H1 (cell line): Measurements from ENCODE around the gene OR5B2. TPM values are rescaled to one million over a fixed set of nuclear protein-coding genes. Genes with fewer than 3 reads are reported as not detected.

ENCODE experiments used
- CTCF ChIA-PET: fragments of 300-600 bp; sonication (Branson Sonifier 250); formaldehyde crosslinking; loops from one replicate; lab custom pipeline; 2021; ENCODE audit not compliant: partially characterized antibody; lab: Charles Lee
- POLR2A ChIA-PET: fragments of 300-600 bp; sonication (Branson Sonifier 250); formaldehyde crosslinking; loops from one replicate; lab custom pipeline; 2021; ENCODE audit warnings: inconsistent platforms; ENCODE audit not compliant: partially characterized antibody; lab: Charles Lee
- DNase-seq, 2 experiments: peaks; one replicate each; pipeline versions ENCODE4 v3.0.0 to v3.0.0-alpha.2; 2010 to 2022; ENCODE audit warnings: low spot score in 2 of 2, low read depth in 1 of 2, mixed read lengths in 1 of 2
- FAIRE-seq: peaks from 2 replicates; lab custom pipeline; 2011; peaks lifted over from hg19 to GRCh38; lab: Jason Lieb, UNC
- H2AFZ ChIP-seq: 2 replicates; pipeline ENCODE4 v1.8.1; 2012; ENCODE audit warnings: low read length, inconsistent platforms
- H2AK5ac ChIP-seq: 2 replicates; pipeline ENCODE4 v1.6.1; 2013; ENCODE audit warnings: low read depth, low read length
- H2BK120ac ChIP-seq: replicated peaks from 2 replicates; pipeline ENCODE3; 2013; ENCODE audit warnings: low read depth, low read length, inconsistent platforms
- H2BK12ac ChIP-seq: 2 replicates; pipeline ENCODE4 v1.6.1; 2013; ENCODE audit warnings: low read depth, low read length
- H2BK15ac ChIP-seq: 2 replicates; pipeline ENCODE4 v1.6.1; 2013; ENCODE audit warnings: low read length
- H2BK20ac ChIP-seq: 2 replicates; pipeline ENCODE4 v1.6.1; 2013; ENCODE audit warnings: low read length
- H2BK5ac ChIP-seq: 2 replicates; pipeline ENCODE4 v1.6.1; 2013; ENCODE audit warnings: low read depth, low read length
- H3K14ac ChIP-seq: 2 replicates; pipeline ENCODE4 v1.6.1; 2013; ENCODE audit warnings: inconsistent platforms; ENCODE audit not compliant: insufficient read length
- H3K18ac ChIP-seq: 2 replicates; pipeline ENCODE4 v1.6.1; 2013; ENCODE audit warnings: low read length; ENCODE audit errors: extremely low read depth
- H3K23ac ChIP-seq: 2 replicates; pipeline ENCODE4 v1.6.1; 2013; ENCODE audit warnings: inconsistent platforms; ENCODE audit not compliant: insufficient read length
- H3K23me2 ChIP-seq: 2 replicates; pipeline ENCODE4 v1.6.1; 2013; ENCODE audit warnings: low read depth, low read length
- H3K27ac ChIP-seq: 2 replicates; pipeline ENCODE4 v1.6.1; 2011; ENCODE audit warnings: low read depth, low read length, inconsistent platforms
- H3K27me3 ChIP-seq, 4 experiments: replicated peaks in 1 of 4; 1 replicate in 1 of 4; 2 replicates in 3 of 4; pipeline versions ENCODE4 v1.6.1 to v1.8.1; 2011 to 2013; ENCODE audit warnings: low read length in 3 of 4, mild to moderate bottlenecking in 3 of 4, inconsistent platforms in 2 of 4, mixed read lengths in 2 of 4, moderate library complexity in 1 of 4; ENCODE audit not compliant: control insufficient read depth in 3 of 4, insufficient read depth in 3 of 4; ENCODE audit errors: extremely low read depth in 1 of 4
- H3K36me3 ChIP-seq, 4 experiments: 2 replicates each; pipeline versions ENCODE4 v1.6.1 to v1.8.1; 2011 to 2013; ENCODE audit warnings: mild to moderate bottlenecking in 4 of 4, low read length in 3 of 4, moderate library complexity in 2 of 4, control low read depth in 1 of 4, inconsistent platforms in 1 of 4; ENCODE audit not compliant: insufficient read depth in 4 of 4, control insufficient read depth in 2 of 4
- H3K4ac ChIP-seq: replicated peaks from 2 replicates; pipeline ENCODE3; 2013; ENCODE audit warnings: low read length, low read depth, mixed read lengths, inconsistent platforms; ENCODE audit not compliant: insufficient read length
- H3K4me1 ChIP-seq, 4 experiments: replicated peaks in 1 of 4; 1 replicate in 1 of 4; 2 replicates in 3 of 4; pipeline versions ENCODE4 v1.6.1 to v1.8.1; 2011 to 2013; ENCODE audit warnings: low read length in 3 of 4, inconsistent platforms in 2 of 4, mixed read lengths in 1 of 4; ENCODE audit not compliant: insufficient read depth in 4 of 4, control insufficient read depth in 3 of 4
- H3K4me2 ChIP-seq, 2 experiments: 2 replicates each; pipeline versions ENCODE4 v1.6.1 to v1.8.1; 2011 to 2013; ENCODE audit warnings: low read depth in 2 of 2, low read length in 2 of 2, control low read depth in 1 of 2, inconsistent platforms in 1 of 2, mild to moderate bottlenecking in 1 of 2; ENCODE audit not compliant: insufficient read depth in 1 of 2
- H3K4me3 ChIP-seq, 4 experiments: fragments of 200-600, 300-600 bp in 1 of 4; sonication (generic), shearing (Covaris generic), sonication (Bioruptor Twin) in 1 of 4; 2 replicates each; pipeline versions ENCODE4 v1.5.1 to v1.8.1; 2011 to 2016; ENCODE audit warnings: low read length in 4 of 4, low read depth in 3 of 4, control low read depth in 2 of 4, inconsistent platforms in 2 of 4, mild to moderate bottlenecking in 2 of 4, mixed read lengths in 1 of 4, moderate library complexity in 1 of 4; ENCODE audit not compliant: insufficient read depth in 2 of 4; ENCODE audit errors: extremely low read depth in 1 of 4
- H3K56ac ChIP-seq: replicated peaks from 2 replicates; pipeline ENCODE3; 2013; ENCODE audit warnings: low read depth, mild to moderate bottlenecking, mixed read lengths, low read length, inconsistent platforms; ENCODE audit not compliant: insufficient read length
- H3K79me1 ChIP-seq: 2 replicates; pipeline ENCODE4 v1.6.1; 2013; ENCODE audit warnings: low read depth, low read length, control low read depth
- H3K79me2 ChIP-seq, 2 experiments: 2 replicates each; pipeline versions ENCODE4 v1.6.1 to v1.8.1; 2012 to 2013; ENCODE audit warnings: low read length in 2 of 2, mild to moderate bottlenecking in 2 of 2, inconsistent platforms in 1 of 2; ENCODE audit not compliant: insufficient read depth in 2 of 2, control insufficient read depth in 1 of 2
- H3K9ac ChIP-seq, 4 experiments: replicated peaks in 1 of 4; 1 replicate in 1 of 4; 2 replicates in 3 of 4; pipeline versions ENCODE4 v1.6.1 to v1.8.1; 2011 to 2013; ENCODE audit warnings: low read depth in 3 of 4, low read length in 3 of 4, control low read depth in 2 of 4, mild to moderate bottlenecking in 2 of 4, moderate library complexity in 2 of 4, inconsistent platforms in 1 of 4; ENCODE audit errors: extremely low read depth in 1 of 4
- H3K9me3 ChIP-seq, 2 experiments: 2 replicates each; pipeline versions ENCODE4 v1.6.1 to v1.8.1; 2012 to 2013; ENCODE audit warnings: mild to moderate bottlenecking in 2 of 2, moderate library complexity in 2 of 2, control low read depth in 1 of 2, inconsistent platforms in 1 of 2, low read depth in 1 of 2, low read length in 1 of 2, mixed read lengths in 1 of 2; ENCODE audit not compliant: insufficient read depth in 2 of 2
- H4K20me1 ChIP-seq, 2 experiments: replicated peaks in 1 of 2; 2 replicates each; pipeline versions ENCODE3 to v1.8.1; 2011 to 2013; ENCODE audit warnings: inconsistent platforms in 2 of 2, low read length in 2 of 2, mild to moderate bottlenecking in 1 of 2; ENCODE audit not compliant: insufficient read depth in 2 of 2, control insufficient read depth in 1 of 2
- H4K5ac ChIP-seq: 2 replicates; pipeline ENCODE4 v1.6.1; 2013; ENCODE audit warnings: low read length, low read depth, mixed read lengths, inconsistent platforms; ENCODE audit not compliant: insufficient read length
- H4K8ac ChIP-seq: 2 replicates; pipeline ENCODE4 v1.8.0; 2013; ENCODE audit warnings: mild to moderate bottlenecking, moderate library complexity, low read length, inconsistent platforms; ENCODE audit not compliant: insufficient read depth; ENCODE audit errors: extremely low read depth
- H4K91ac ChIP-seq: replicated peaks from 2 replicates; pipeline ENCODE3; 2013; ENCODE audit warnings: low read length, mixed read lengths, inconsistent platforms; ENCODE audit not compliant: insufficient read length
- BRCA1 ChIP-seq: IDR thresholded peaks from 2 replicates; pipeline ENCODE4 v1.6.1; 2012; ENCODE audit warnings: low read depth, low read length, improper control_type of control experiment
- KDM5A ChIP-seq: fragments of 200-600 bp; IDR thresholded peaks from 2 replicates; pipeline ENCODE4 v1.7.1; 2012; ENCODE audit warnings: mild to moderate bottlenecking, low read length, inconsistent platforms, mixed read lengths
- SAP30 ChIP-seq: fragments of 300-600 bp; sonication (generic); IDR thresholded peaks from 2 replicates; pipeline ENCODE4 v1.7.1; 2012; ENCODE audit warnings: low read length, moderate library complexity, mild to moderate bottlenecking, inconsistent platforms; ENCODE audit not compliant: insufficient read depth, insufficient replicate concordance
- SP1 ChIP-seq: IDR thresholded peaks from 2 replicates; pipeline ENCODE4 v1.6.1; 2011; ENCODE audit warnings: low read depth, low read length
- TEAD4 ChIP-seq: IDR thresholded peaks from 2 replicates; pipeline ENCODE4 v1.6.1; 2012; ENCODE audit warnings: low read depth, low read length, inconsistent platforms, mixed read lengths
- WGBS, 2 experiments: shearing (Covaris generic) in 1 of 2; methylation state at CpG; one replicate each; pipeline versions ENCODE4 v1.1.6 to v1.1.7; 2013 to 2015; ENCODE audit warnings: low lambda C conversion rate in 2 of 2, mixed read lengths in 2 of 2, inconsistent platforms in 1 of 2, low coverage in 1 of 2, missing lambda C conversion rate in 1 of 2; ENCODE audit not compliant: insufficient replicate concordance in 2 of 2, insufficient coverage in 1 of 2, insufficient read length in 1 of 2; ENCODE audit errors: extremely low coverage in 1 of 2, missing lambda C conversion rate in 1 of 2; 5-methylcytosine and 5-hydroxymethylcytosine counted together
- polyA plus RNA-seq, 7 experiments: library from polyadenylated mRNA; depleted of rRNA in 3 of 7; stranded (reverse) in 5 of 7; unstranded in 2 of 7; fragments of >200 nt in 5 of 7; fragments of 200-250 nt in 2 of 7; gene quantifications; 1 replicate in 5 of 7; 2 replicates in 1 of 7; 4 replicates in 1 of 7; pipeline versions ENCODE4 v1.2.1 to v1.2.3, GENCODE V29; 2011 to 2013; ENCODE audit warnings: missing spikeins in 2 of 7, mixed read lengths in 2 of 7
- total RNA-seq: library from RNA; stranded (reverse); fragmentation: NEBNext Ultra II Directional; extraction: Animal tissue kit (Norgen Biotek cat#: 25700); gene quantifications from 2 replicates; pipeline ENCODE4 v1.2.1, GENCODE V29; 2021
- TF ChIP-seq, protein P1 (sequence below): IDR thresholded peaks from 2 replicates; pipeline ENCODE4 v1.6.1; 2011; ENCODE audit warnings: low read length, improper control_type of control experiment

The OR5B2 gene
- total and polyA plus RNA-seq, 2 of the 8 experiments (the other 6 are each of a cell fraction or from before 2014, with no cell fraction given), result 0.06 TPM; not detected in 1

DNA sequence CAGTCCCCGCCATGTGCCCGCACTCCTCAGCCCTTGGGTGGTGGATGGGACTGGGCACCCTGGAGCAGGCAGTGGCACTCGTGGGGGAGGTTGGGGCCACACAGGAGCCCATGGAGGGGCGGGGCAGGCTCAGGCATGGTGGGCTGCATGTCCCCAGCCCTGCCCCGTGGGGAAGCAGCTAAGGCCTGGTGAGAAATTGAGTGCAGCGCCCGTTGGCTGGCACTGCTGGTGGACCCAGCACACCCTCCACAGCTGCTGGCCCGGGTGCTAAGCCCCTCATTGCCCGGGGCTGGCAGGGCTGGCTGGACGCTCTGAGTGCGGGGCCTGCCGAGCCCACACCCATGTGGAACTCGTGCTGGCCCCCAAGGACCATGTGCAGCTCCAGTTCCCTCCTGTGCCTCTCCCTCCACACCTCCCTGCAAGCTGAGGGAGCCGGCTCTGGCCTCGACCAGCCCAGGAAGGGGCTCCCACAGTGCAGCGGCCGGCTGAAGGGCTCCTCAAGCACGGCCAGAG is 37.3 kb downstream of the OR5B2 start:
- H3K14ac ChIP-seq, result no peak overlapping the region
- H3K4me1 ChIP-seq, result no peaks in the 10 kb centered on the region
- H2AK5ac ChIP-seq, result no peak overlapping the region
- FAIRE-seq (no peak), DNase-seq (no peak)
- H3K9me3 ChIP-seq, result peaks cover 16 to 30% of the 10 kb centered on the region in 2 experiments
- no peak overlapping the region for H3K18ac ChIP-seq
- 84% methylated on average over 9 of the region's 18 CpGs; no CpG with 5 or more reads in 1 of the 2 experiments for WGBS, 2 experiments
- no peak overlapping the region for H2BK15ac ChIP-seq
- no peak overlapping the region for H3K4me3 ChIP-seq
- H4K20me1 ChIP-seq, result no peaks in the 10 kb centered on the region
- no peak overlapping the region for H3K27ac ChIP-seq
- H3K27me3 ChIP-seq, result no peaks in the 10 kb centered on the region
- TF ChIP-seq SP1, result no peak
- TF ChIP-seq TEAD4, result no peak
- no peak for TF ChIP-seq SAP30
- no peak for TF ChIP-seq KDM5A
- TF ChIP-seq, protein P1, sequence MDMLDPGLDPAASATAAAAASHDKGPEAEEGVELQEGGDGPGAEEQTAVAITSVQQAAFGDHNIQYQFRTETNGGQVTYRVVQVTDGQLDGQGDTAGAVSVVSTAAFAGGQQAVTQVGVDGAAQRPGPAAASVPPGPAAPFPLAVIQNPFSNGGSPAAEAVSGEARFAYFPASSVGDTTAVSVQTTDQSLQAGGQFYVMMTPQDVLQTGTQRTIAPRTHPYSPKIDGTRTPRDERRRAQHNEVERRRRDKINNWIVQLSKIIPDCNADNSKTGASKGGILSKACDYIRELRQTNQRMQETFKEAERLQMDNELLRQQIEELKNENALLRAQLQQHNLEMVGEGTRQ, result no peak
- TF ChIP-seq BRCA1, result no peak
- no peak overlapping the region for H2BK5ac ChIP-seq
- H3K9ac ChIP-seq, result no peak overlapping the region
- CTCF ChIA-PET, result no interaction called here
- H3K23me2 ChIP-seq, result no peaks in the 10 kb centered on the region
- H2AFZ ChIP-seq, result no peak overlapping the region
- H2BK12ac ChIP-seq, result no peak overlapping the region
- no peak overlapping the region for H4K8ac ChIP-seq
- no peak overlapping the region for H3K4ac ChIP-seq
- no peaks in the 10 kb centered on the region for H3K79me1 ChIP-seq
- no peak overlapping the region for H2BK120ac ChIP-seq
- no peak overlapping the region for H2BK20ac ChIP-seq
- no peaks in the 10 kb centered on the region for H3K79me2 ChIP-seq
- H3K4me2 ChIP-seq, result no peak overlapping the region
- H4K5ac ChIP-seq, result no peak overlapping the region
- no peak overlapping the region for H3K23ac ChIP-seq
- no peaks in the 10 kb centered on the region for H3K36me3 ChIP-seq
- POLR2A ChIA-PET, result interaction anchor here (0.6 kb wide), 1 partner anchor 123 kb away, joined by 3 read pairs; no protein-coding TSS in a partner anchor
- H4K91ac ChIP-seq, result no peak overlapping the region
- H3K56ac ChIP-seq, result no peak overlapping the region
